HUES48 (cell line): ENCODE measurements around the gene KCNJ6.

Experiments
- H3K27ac ChIP-seq: one replicate; pipeline ENCODE4 v1.7.0; 2013; ENCODE audit warnings: low read depth, low read length, inconsistent platforms
- H3K27me3 ChIP-seq: 2 replicates; pipeline ENCODE4 v1.6.1; 2013; ENCODE audit warnings: mild to moderate bottlenecking, low read length; ENCODE audit not compliant: control insufficient read depth, insufficient read depth
- H3K36me3 ChIP-seq: 2 replicates; pipeline ENCODE4 v1.6.1; 2013; ENCODE audit warnings: low read length; ENCODE audit not compliant: control insufficient read depth, insufficient read depth
- H3K4me1 ChIP-seq: 2 replicates; pipeline ENCODE4 v1.6.1; 2013; ENCODE audit warnings: mild to moderate bottlenecking, low read length; ENCODE audit not compliant: control insufficient read depth, insufficient read depth
- H3K4me3 ChIP-seq: 2 replicates; pipeline ENCODE4 v1.5.1; 2013; ENCODE audit warnings: mild to moderate bottlenecking, low read depth, low read length
- H3K9ac ChIP-seq: 2 replicates; pipeline ENCODE4 v1.6.1; 2013; ENCODE audit warnings: mild to moderate bottlenecking, low read depth, low read length, moderate library complexity
- H3K9me3 ChIP-seq: 2 replicates; pipeline ENCODE4 v1.6.1; 2013; ENCODE audit warnings: low read length; ENCODE audit not compliant: control insufficient read depth, insufficient read depth

The KCNJ6 gene

DNA sequence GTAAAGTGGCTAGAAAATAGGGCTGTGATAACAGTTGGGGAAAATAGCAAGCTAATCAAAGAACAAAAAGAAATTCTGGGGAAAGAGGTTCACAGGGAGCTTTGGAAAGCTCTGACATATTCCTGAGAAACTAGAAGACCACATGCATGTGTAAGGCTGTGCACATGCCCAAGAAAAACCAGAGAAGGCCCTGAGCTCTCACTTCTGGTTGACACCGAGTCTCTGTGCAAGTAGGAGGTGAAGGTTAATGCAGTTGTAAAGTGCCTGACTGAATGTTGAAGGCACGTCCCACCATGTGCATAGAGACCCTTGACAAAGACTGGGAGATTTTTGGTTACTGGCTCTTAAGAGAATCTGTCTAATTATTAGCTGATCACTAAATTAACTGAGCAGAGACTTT lies 288.7 kb downstream of the KCNJ6 start:
- no peak overlapping the region for H3K4me3 ChIP-seq
- H3K4me1 ChIP-seq, result peaks cover 31% of the 10 kb centered on the region
- no peaks in the 10 kb centered on the region for H3K9me3 ChIP-seq
- H3K27me3 ChIP-seq, result no peaks in the 10 kb centered on the region
- no peak overlapping the region for H3K27ac ChIP-seq
- H3K36me3 ChIP-seq, result no peaks in the 10 kb centered on the region
- no peak overlapping the region for H3K9ac ChIP-seq

DNA sequence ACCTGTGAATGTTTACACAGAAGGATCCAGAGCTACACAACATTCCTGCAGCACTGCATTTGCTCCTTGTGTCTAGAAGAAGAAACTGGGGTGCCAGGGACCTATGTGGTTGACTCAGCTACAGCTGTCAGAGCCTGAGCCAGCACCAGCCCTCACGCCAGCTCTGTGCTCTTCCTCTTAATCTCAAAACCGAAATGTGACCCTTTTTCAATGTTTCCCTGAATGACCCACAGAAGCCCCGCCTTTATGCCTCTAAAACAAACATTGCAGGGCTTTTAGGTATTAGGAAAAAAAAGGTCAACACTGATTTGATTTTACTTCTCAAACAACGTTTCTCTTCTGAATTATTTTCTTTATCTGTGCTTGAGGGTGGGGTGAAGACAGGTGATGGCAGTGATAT lies 289.2 kb downstream of the KCNJ6 start:
- Histone ChIP-seq H3K27me3 (no peaks in the 10 kb centered on the region), H3K27ac (no peak overlapping the region), H3K9me3 (no peaks in the 10 kb centered on the region), H3K36me3 (no peaks in the 10 kb centered on the region), H3K4me1 (peaks cover 27% of the 10 kb centered on the region), H3K4me3 (no peak overlapping the region), H3K9ac (no peak overlapping the region)

DNA sequence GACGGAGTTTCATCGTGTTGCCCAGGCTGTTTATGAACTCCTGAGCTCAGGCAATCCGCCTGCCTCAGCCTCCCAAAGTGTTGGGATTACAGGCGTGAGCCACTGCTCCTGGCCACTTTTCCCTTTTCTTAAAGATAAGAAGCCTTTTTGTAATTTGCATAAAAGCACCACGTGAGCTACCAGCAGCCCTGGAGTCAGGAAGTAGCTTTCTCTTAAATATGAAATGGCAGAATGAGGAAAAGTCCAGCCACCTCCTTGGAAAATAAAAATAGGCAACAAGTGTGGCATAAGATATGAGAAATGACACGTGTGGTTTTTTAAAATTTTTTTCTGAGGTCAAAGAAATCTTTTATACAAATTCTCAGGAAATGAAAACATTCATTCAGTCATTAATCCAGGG lies 289.9 kb downstream of the KCNJ6 start:
- Histone ChIP-seq H3K36me3 (no peaks in the 10 kb centered on the region), H3K27me3 (no peaks in the 10 kb centered on the region), H3K4me3 (no peak overlapping the region), H3K4me1 (peaks cover 20% of the 10 kb centered on the region), H3K27ac (no peak overlapping the region), H3K9ac (no peak overlapping the region), H3K9me3 (no peaks in the 10 kb centered on the region)

DNA sequence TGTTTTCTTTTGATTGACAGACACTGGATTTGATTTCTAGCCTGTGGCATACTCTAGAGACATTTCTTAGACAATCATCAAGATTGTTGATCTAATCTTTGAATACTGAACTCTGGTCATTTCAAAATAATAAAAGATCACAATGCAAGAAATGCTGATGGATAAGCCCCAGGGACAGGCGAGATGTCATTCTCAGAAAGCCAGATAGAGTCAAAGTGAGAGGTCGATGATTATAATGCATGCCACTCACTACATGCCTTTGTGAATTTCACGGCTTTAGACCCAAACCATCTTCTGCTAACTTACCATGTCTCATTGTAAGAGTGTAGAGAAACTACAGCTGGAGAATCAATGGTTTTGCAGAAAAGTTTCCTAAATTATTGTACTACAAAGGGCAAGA lies 292.6 kb downstream of the KCNJ6 start:
- Histone ChIP-seq H3K27ac (no peak overlapping the region), H3K9me3 (no peaks in the 10 kb centered on the region), H3K27me3 (no peaks in the 10 kb centered on the region), H3K4me1 (peaks cover 7% of the 10 kb centered on the region; the same call in 1 of the 2 replicates), H3K9ac (no peak overlapping the region), H3K4me3 (no peak overlapping the region), H3K36me3 (no peaks in the 10 kb centered on the region)

DNA sequence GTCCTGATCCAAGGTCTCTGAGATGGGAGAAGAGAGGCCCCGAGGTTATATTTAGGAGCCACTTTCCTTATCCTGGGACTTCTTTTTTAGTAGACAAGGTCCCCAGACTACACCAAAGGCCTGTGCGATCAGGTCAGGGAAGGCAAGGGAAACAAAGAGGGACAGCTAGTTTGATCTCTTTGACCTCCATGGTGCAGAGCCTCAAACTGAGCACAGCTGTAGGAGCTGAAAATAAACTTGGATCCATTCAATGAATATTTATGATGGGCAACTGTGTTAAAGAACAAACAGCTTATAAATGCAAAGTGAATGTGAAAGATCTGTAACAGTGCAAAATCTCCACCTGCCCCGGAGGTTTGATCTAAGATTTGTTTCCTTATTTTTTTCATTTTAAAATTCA lies 293.1 kb downstream of the KCNJ6 start:
- H3K9ac ChIP-seq, result no peak overlapping the region
- H3K4me3 ChIP-seq, result no peak overlapping the region
- H3K27ac ChIP-seq, result no peak overlapping the region
- no peaks in the 10 kb centered on the region for H3K27me3 ChIP-seq
- H3K9me3 ChIP-seq, result no peaks in the 10 kb centered on the region
- H3K36me3 ChIP-seq, result no peaks in the 10 kb centered on the region
- H3K4me1 ChIP-seq, result peaks cover 7% of the 10 kb centered on the region; the same call in 1 of the 2 replicates

DNA sequence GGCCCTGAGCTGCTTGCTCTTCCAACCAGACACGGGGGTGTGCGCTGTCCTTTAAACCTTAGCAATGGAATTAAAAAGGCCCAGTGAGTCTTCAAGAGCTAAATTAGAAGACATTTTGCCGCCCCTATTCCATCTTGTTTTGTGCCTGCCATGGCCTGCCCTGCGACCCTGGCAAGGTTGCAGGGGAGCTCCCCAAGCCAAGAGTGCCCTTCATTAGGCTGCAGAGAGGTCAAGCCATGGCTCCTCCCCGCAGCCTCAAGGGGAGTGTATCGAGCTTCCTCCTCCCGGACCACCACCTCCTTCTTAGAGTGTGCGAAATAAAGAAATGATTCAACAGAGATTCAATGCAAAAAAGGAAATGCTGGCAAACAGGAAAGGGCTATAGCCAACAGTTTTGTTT lies 293.5 kb downstream of the KCNJ6 start:
- Histone ChIP-seq H3K9me3 (no peaks in the 10 kb centered on the region), H3K27me3 (no peaks in the 10 kb centered on the region), H3K36me3 (no peaks in the 10 kb centered on the region), H3K9ac (no peak overlapping the region), H3K4me1 (peaks cover 7% of the 10 kb centered on the region; the same call in 1 of the 2 replicates), H3K27ac (no peak overlapping the region), H3K4me3 (no peak overlapping the region)

DNA sequence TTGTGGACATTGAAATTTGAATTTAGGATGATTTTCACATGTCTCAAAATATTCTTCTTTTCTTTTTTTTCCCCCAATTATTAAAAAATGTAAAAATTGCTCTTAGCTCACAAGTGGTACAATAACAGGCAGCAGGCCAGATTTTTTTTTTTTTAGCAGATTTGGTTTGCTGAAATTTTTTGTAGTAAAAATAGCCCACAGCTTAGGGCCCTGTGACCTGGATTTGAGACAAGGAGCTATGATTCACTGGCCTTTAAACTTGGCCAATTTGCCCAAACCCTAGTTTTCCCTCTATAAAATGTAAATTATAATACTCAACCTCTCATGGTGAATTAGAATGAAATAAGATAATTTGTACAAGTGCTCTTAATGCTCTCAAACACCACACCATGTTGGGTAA lies 295.9 kb downstream of the KCNJ6 start:
- Histone ChIP-seq H3K4me3 (no peak overlapping the region), H3K4me1 (no peaks in the 10 kb centered on the region), H3K9me3 (no peaks in the 10 kb centered on the region), H3K27ac (no peak overlapping the region), H3K36me3 (no peaks in the 10 kb centered on the region), H3K27me3 (no peaks in the 10 kb centered on the region), H3K9ac (no peak overlapping the region)

DNA sequence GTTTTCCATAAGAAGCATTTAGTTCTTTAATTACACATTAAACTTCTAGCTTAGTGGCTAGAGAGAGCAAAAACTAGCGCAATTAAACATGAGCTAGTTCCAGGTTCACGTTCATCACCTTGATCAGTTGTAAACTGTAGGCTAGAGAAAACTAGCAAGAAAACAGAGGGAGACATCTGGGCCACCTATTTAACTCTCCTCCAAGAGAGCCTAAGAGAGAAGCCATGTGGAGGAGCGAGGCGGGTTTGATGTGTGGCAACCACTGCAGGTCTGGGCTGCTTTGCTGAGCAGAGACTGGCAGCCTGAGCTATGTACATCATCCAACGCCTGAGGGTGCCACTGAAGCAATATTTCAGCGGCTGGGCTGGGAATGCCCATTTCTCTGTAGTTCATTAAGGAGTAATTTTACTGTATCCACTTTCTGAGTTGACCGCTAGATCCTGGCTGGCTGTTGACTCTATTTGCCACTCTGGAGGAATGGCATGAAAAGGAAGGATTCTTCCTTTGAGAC lies 296.7 kb downstream of the KCNJ6 start:
- H3K27ac ChIP-seq, result no peak overlapping the region
- no peaks in the 10 kb centered on the region for H3K4me1 ChIP-seq
- H3K9ac ChIP-seq, result no peak overlapping the region
- H3K36me3 ChIP-seq, result no peaks in the 10 kb centered on the region
- H3K4me3 ChIP-seq, result no peak overlapping the region
- H3K9me3 ChIP-seq, result peaks cover 1% of the 10 kb centered on the region; the same call in 1 of the 2 replicates
- no peaks in the 10 kb centered on the region for H3K27me3 ChIP-seq

DNA sequence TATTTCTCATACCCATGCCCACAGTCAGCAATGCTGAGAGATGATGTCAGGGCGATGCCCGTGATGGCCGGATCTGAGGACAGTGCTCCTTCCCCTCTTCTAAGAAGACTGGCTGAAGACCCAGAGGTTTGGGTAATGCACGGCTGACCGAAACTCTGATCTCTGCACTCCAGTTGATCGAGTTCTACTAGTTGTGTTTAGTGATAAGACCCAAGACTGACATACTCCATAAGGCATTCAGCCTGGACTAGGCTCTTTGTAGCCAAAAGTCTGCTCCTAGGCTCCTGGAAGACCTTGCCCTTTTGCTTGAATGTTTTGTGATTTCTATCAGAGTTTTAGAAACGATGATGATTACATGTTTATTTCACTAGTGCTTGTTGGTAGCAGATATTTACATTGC lies 298.2 kb downstream of the KCNJ6 start:
- Histone ChIP-seq H3K27ac (no peak overlapping the region), H3K4me1 (no peaks in the 10 kb centered on the region), H3K4me3 (no peak overlapping the region), H3K27me3 (no peaks in the 10 kb centered on the region), H3K9me3 (peaks cover 3% of the 10 kb centered on the region), H3K36me3 (no peaks in the 10 kb centered on the region), H3K9ac (no peak overlapping the region)

DNA sequence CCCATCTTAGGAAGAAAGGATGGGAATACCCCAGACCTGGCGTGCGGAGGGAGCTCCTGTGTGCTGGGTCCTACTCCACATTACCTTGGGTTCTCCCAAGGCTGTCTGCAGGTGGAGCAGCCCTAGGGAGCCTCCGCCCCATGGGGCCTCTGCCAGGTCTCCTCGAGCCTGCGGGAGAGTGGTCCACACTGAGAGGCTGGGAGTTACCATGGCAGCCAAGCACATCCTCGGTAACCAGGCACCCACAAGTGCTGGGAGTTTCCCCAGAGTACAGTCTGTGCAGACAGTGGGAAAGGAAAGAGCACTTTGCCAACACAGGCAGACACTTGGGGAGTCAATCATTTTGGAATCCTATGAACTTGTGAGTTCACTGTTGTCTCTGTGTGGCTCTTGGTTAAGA lies 300.3 kb downstream of the KCNJ6 start:
- no peaks in the 10 kb centered on the region for H3K36me3 ChIP-seq
- H3K4me1 ChIP-seq, result no peaks in the 10 kb centered on the region
- no peaks in the 10 kb centered on the region for H3K27me3 ChIP-seq
- peaks cover 3% of the 10 kb centered on the region for H3K9me3 ChIP-seq
- H3K27ac ChIP-seq, result no peak overlapping the region
- no peak overlapping the region for H3K9ac ChIP-seq
- no peak overlapping the region for H3K4me3 ChIP-seq

DNA sequence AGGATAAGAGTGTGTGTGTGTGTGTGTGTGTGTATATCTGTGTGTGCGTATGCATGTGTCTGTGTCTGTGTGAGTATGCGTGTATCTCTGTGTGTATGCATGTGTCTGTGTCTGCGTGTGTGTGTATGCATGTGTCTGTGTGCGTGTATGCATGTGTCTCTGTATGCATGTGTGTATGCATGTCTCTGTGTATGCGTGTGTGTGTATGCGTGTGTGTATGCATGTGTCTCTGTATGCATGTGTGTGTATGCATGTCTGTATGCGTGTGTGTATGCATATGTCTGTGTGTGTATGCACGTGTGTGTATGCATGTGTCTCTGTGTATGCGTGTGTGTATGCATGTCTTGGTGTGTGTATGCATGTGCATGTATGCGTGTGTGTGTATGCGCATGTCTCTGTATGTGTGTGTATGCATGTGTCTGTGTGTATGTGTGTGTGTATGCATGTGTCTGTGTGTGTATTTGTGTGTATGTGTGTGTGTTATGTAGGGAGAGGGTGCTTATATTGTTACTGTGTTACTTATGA lies 301.8 kb downstream of the KCNJ6 start:
- Histone ChIP-seq H3K9ac (no peak overlapping the region), H3K4me3 (no peak overlapping the region), H3K36me3 (no peaks in the 10 kb centered on the region), H3K9me3 (peaks cover 3% of the 10 kb centered on the region), H3K27ac (no peak overlapping the region), H3K27me3 (no peaks in the 10 kb centered on the region), H3K4me1 (no peaks in the 10 kb centered on the region)

DNA sequence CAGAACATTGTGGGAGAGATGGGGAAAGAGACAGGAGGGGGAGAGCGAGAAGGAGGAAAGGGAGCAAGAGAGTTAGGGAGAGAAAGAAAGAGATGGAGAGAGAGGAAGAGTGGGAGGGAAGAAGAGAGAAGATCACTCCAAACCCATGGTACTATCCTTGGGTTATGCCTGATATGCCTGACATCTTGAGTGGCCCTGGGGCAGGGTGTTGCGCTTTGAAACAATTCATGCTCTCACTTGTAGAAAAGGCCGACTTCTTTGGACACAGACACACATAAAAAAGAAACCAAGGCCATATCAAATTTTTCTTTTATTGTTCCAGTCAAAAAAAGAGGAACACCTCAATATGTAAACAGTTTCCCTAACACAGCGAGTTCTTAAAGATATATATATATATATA lies 309.2 kb downstream of the KCNJ6 start:
- Histone ChIP-seq H3K27me3 (no peaks in the 10 kb centered on the region), H3K9me3 (no peaks in the 10 kb centered on the region), H3K4me3 (no peak overlapping the region), H3K9ac (no peak overlapping the region), H3K4me1 (no peaks in the 10 kb centered on the region), H3K36me3 (no peaks in the 10 kb centered on the region), H3K27ac (no peak overlapping the region)
